ENCODE measurements around the gene PPP1R10.

- TF ChIP-seq YY1 (IDR thresholded peaks at IDR 0.05; ENCODE audit: low read depth) (no peak), EP300 (IDR thresholded peaks at IDR 0.05; ENCODE audit: borderline replicate concordance) (no peak), FOXM1 (IDR thresholded peaks at IDR 0.05; ENCODE audit: borderline replicate concordance, low read depth) (no peak), USF1 (IDR thresholded peaks at IDR 0.05) (no peak), REST (IDR thresholded peaks at IDR 0.05; ENCODE audit: low read depth) (no peak)
Measured at GRCh38 chr6:30646450-30647241, 29.6 kb upstream of the PPP1R10 start, which contains the start of gene C6orf136.
